Upper lobe of right lung (tissue), 1 donor: ENCODE measurements around the gene TEX14. TPM values are rescaled to one million over a fixed set of nuclear protein-coding genes. Genes with fewer than 3 reads are reported as not detected.

Source experiments
- ATAC-seq: fragments of 200-7000 bp; cut with Tn5 transposase; one replicate; pipeline ENCODE4 v1.9.1; 2020; ENCODE audit warnings: mild to moderate bottlenecking, moderate library complexity
- DNase-seq: peaks from one replicate; pipeline ENCODE4 v3.0.0-alpha.2; 2020
- H3K27ac ChIP-seq: fragments of 200-600 bp; one replicate; pipeline ENCODE4 v1.8.0; 2022
- H3K27me3 ChIP-seq: fragments of 200-600 bp; one replicate; pipeline ENCODE4 v1.8.0; 2022; ENCODE audit warnings: mild to moderate bottlenecking
- H3K36me3 ChIP-seq: fragments of 200-600 bp; one replicate; pipeline ENCODE4 v1.8.0; 2022
- H3K4me1 ChIP-seq: fragments of 200-600 bp; one replicate; pipeline ENCODE4 v1.8.0; 2022
- H3K4me3 ChIP-seq: fragments of 200-600 bp; one replicate; pipeline ENCODE4 v1.8.0; 2022; ENCODE audit warnings: mild to moderate bottlenecking
- H3K9me3 ChIP-seq: fragments of 200-600 bp; one replicate; pipeline ENCODE4 v1.8.0; 2022
- intact Hi-C: fragments of 100-400 bp; cut with DNase I; formaldehyde crosslinking; loops from one replicate; pipeline ENCODE4 v1.11.0; 2022
- total RNA-seq: library from RNA; stranded (reverse); fragmentation: NEBNext Ultra II Directional; extraction: Animal tissue kit (Norgen Biotek cat#: 25700); gene quantifications from one replicate; pipeline ENCODE4 v1.2.1, GENCODE V29; 2021
- TF ChIP-seq, protein P1 (sequence below): fragments of 200-600 bp; IDR thresholded peaks from one replicate; pipeline ENCODE4 v1.8.0; 2022; ENCODE audit warnings: antibody characterized with exemption
- donor health status: DM: no; HTN: yes; CAD: no; lungs with severe emphysema.

TEX14 gene
- total RNA-seq, 1 donor from 2014 or later = 1.3 TPM

DNA sequence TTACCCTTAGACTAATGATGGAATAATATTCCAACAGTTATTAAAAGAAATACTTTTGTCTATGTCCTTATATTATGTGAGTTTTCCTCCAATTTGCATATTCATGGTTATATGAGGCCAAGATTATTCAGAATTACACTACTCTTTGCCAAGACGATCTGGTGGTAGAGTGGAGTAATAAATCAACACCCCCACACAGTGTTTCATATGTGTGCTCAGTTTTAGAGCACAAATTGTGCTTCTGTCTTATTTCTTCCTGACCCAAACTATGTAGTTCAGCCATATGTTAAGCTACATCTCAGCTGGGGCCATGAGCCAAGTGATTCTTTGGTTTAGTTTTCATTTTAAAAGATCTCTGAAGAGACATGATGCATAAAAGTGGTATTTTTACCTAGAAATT is 37.0 kb upstream of the TEX14 start:
- H3K4me1 ChIP-seq = no peaks in the 10 kb centered on the region
- no peak overlapping the region for H3K27ac ChIP-seq
- DNase-seq (no peak), ATAC-seq (no peak)
- peaks cover 22% of the 10 kb centered on the region for H3K36me3 ChIP-seq
- intact Hi-C loops = no loop called here
- TF ChIP-seq, protein P1, sequence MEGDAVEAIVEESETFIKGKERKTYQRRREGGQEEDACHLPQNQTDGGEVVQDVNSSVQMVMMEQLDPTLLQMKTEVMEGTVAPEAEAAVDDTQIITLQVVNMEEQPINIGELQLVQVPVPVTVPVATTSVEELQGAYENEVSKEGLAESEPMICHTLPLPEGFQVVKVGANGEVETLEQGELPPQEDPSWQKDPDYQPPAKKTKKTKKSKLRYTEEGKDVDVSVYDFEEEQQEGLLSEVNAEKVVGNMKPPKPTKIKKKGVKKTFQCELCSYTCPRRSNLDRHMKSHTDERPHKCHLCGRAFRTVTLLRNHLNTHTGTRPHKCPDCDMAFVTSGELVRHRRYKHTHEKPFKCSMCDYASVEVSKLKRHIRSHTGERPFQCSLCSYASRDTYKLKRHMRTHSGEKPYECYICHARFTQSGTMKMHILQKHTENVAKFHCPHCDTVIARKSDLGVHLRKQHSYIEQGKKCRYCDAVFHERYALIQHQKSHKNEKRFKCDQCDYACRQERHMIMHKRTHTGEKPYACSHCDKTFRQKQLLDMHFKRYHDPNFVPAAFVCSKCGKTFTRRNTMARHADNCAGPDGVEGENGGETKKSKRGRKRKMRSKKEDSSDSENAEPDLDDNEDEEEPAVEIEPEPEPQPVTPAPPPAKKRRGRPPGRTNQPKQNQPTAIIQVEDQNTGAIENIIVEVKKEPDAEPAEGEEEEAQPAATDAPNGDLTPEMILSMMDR = no peak
- H3K27me3 ChIP-seq = no peaks in the 10 kb centered on the region
- no peaks in the 10 kb centered on the region for H3K9me3 ChIP-seq
- no peak overlapping the region for H3K4me3 ChIP-seq

DNA sequence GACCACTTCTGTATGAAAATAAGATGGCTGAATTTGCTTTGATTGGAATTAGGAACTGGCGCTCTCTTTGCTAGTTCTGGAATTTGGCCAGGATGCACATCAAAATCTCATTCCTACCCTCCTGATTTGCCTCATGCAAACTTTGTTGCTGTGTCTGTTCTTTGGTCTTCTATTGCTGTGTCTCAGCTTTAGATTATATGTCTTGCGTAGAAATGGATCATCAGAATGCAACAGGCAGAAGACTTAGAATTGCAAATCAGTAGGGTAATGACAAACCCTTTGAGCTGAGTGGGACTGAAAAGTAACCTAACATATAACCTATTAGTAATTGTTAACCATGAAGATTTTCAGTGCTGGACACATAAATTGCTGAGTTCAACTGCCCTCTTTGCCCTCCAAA is 30.9 kb upstream of the TEX14 start:
- no peaks in the 10 kb centered on the region for H3K9me3 ChIP-seq
- intact Hi-C loops = no loop called here
- DNase-seq = no peak
- H3K36me3 ChIP-seq = peaks cover 30% of the 10 kb centered on the region
- ATAC-seq = no peak
- no peak overlapping the region for H3K27ac ChIP-seq
- H3K27me3 ChIP-seq = no peaks in the 10 kb centered on the region
- H3K4me3 ChIP-seq = no peak overlapping the region
- TF ChIP-seq, protein P1 = no peak
- no peaks in the 10 kb centered on the region for H3K4me1 ChIP-seq

DNA sequence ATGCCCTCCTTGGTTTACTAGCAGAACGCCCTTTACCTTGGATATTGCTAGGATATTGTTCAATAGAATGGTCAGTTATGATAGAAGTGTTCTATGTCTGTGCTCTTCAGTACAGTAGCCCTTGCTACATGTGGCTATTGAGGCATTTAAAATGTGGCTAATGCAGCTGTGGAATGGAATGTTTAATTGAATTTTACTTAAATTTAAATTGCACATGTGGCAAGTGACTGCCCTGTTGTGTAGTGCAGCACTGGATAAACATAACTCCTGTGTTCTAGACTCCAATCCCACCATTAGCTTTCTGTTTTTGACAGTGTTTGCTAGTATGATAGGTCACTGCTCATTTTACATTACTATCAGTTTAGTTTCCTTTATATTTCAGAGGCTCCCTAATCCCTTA is 30.4 kb upstream of the TEX14 start:
- Histone ChIP-seq H3K4me1 (no peaks in the 10 kb centered on the region), H3K36me3 (peaks cover 34% of the 10 kb centered on the region), H3K4me3 (no peak overlapping the region), H3K9me3 (no peaks in the 10 kb centered on the region), H3K27me3 (no peaks in the 10 kb centered on the region), H3K27ac (no peak overlapping the region)
- DNase-seq (no peak), ATAC-seq (no peak)
- intact Hi-C loops = no loop called here
- TF ChIP-seq, protein P1 = no peak

DNA sequence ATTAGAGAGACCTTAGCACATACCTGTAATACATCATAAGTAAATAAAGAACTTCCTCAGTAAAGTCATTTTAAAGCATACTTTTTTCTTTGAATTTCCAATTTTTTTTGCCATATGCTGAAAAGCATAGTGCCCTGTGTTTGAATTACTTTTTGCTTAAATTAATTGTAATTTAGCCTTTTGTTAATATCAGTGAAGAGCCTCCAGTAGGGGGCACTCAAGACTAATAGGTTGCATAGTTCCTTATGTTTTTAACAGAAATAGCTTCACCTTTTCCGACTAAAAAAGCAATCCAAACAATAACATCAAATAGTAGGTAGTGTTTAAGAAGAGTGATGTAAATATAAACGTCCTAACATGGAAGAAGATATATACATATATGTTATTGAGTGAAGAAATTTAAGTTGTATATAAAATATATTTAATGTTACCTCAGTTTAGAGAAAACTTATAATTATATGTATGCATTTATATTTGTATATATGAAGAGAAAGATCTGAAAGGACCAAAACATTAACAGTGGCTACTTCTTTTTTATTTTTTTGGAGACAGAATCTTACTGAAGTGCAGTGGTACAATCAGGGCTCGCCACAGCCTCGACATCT is 19.2 kb upstream of the TEX14 start:
- no peak for DNase-seq
- no peaks in the 10 kb centered on the region for H3K27me3 ChIP-seq
- H3K4me1 ChIP-seq = no peaks in the 10 kb centered on the region
- intact Hi-C loops = loop anchor here (10.0 kb wide), 1 partner anchor 294 kb away; no protein-coding TSS in a partner anchor
- ATAC-seq = peak; percentile 47
- TF ChIP-seq, protein P1 = peak; percentile 86
- H3K27ac ChIP-seq = no peak overlapping the region
- peaks cover 8% of the 10 kb centered on the region for H3K36me3 ChIP-seq
- H3K9me3 ChIP-seq = no peaks in the 10 kb centered on the region
- H3K4me3 ChIP-seq = no peak overlapping the region

DNA sequence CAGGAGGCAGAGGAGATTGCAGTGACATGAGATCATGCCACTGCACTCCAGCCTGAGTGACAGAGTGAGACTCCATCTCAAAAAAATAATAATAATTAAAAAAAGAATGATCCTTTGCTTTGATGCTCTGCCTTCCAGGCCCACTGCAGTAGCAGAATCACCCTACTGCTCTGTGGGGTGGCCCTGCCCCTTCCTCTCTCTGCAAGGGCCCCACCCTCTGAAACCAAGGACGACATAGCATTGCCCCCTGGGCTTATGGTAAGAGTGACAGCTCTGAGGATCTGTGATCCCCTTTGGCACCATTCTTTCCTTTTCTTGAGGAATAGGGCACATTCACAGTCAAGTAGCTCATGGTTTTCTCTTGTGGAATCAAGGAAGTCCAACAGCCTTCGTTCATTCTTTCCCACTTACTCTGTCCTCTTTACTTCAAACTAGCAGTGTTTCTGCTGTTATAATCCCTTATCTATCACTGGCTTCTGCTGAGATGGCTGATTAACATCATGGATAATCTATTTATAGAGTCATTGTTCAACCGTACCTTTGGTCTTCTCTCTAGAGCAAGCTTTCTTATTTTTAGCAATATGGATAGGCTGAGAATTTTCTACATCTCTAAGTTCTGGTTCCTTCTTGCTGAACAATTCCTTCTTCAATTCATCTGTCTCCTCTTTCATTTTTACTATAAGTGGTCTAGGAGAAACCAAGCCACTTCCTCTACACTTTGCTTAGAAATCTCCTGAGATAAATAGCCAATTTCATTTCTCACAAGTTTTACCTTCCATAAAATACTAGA is 14.7 kb upstream of the TEX14 start:
- intact Hi-C loops = no loop called here
- TF ChIP-seq, protein P1 = no peak
- Histone ChIP-seq H3K36me3 (peaks cover 13% of the 10 kb centered on the region), H3K4me1 (no peaks in the 10 kb centered on the region), H3K4me3 (no peak overlapping the region), H3K9me3 (no peaks in the 10 kb centered on the region), H3K27me3 (no peaks in the 10 kb centered on the region), H3K27ac (no peak overlapping the region)
- no peak for ATAC-seq
- no peak for DNase-seq
